HG03521 (cell line): Measurements from ENCODE around the gene RALGDS.

Source experiments
- ATAC-seq: cut with Tn5 transposase; IDR thresholded peaks from one replicate; pipeline ENCODE4 v1.9.1; 2021; ENCODE audit warnings: mild to moderate bottlenecking, moderate library complexity; ENCODE audit not compliant: unreplicated experiment

RALGDS gene

GRCh38 chr9:133057553-133057952 is 63.5 kb downstream of the RALGDS start:
- no peak for ATAC-seq

- ATAC-seq = no peak
These were observed 64.0 kb downstream of the RALGDS start for GRCh38 chr9:133057006-133057405.

- no peak for ATAC-seq
These were observed 64.5 kb downstream of the RALGDS start for GRCh38 chr9:133056533-133056932.

- no peak for ATAC-seq
These were observed 65.1 kb downstream of the RALGDS start for GRCh38 chr9:133055788-133056420.

- no peak for ATAC-seq
These were observed 66.1 kb downstream of the RALGDS start for GRCh38 chr9:133054966-133055365.

GRCh38 chr9:133054194-133054890 is 66.7 kb downstream of the RALGDS start:
- no peak for ATAC-seq

- ATAC-seq = no peak
These were observed 69.0 kb downstream of the RALGDS start for GRCh38 chr9:133051966-133052539.

- ATAC-seq = no peak
These were observed 69.6 kb downstream of the RALGDS start for GRCh38 chr9:133051281-133051900.

- no peak for ATAC-seq
These were observed 70.3 kb downstream of the RALGDS start for GRCh38 chr9:133050781-133051180.

GRCh38 chr9:133050142-133050541 is 70.9 kb downstream of the RALGDS start:
- ATAC-seq = no peak

GRCh38 chr9:133049043-133049442 is 72.0 kb downstream of the RALGDS start:
- no peak for ATAC-seq

GRCh38 chr9:133048595-133048994 is 72.4 kb downstream of the RALGDS start:
- no peak for ATAC-seq
